HepG2 (cell line): ENCODE data around the gene POFUT1. TPM values are rescaled to one million over a fixed set of nuclear protein-coding genes. Genes with fewer than 3 reads are reported as not detected.
A peak's percentile ranks its signal among the peaks of the same experiment; 100 is the strongest.

Source experiments
- ATM ChIP-seq: fragments of 450-650 bp; IDR thresholded peaks from 2 replicates; pipeline ENCODE4 v1.7.1; 2017; ENCODE audit warnings: mild to moderate bottlenecking, borderline replicate concordance
- FOXK1 ChIP-seq: sonication (generic); formaldehyde crosslinking; IDR thresholded peaks from 2 replicates; pipeline ENCODE4 v1.4.0; 2020; ENCODE audit warnings: low read depth, missing genetic modification reagents, borderline replicate concordance
- MIXL1 ChIP-seq: IDR thresholded peaks from 2 replicates; pipeline ENCODE4 v1.6.1; 2016
- MLLT10 ChIP-seq: sonication (generic); formaldehyde crosslinking; IDR thresholded peaks from 2 replicates; pipeline ENCODE4 v1.4.0; 2020; ENCODE audit warnings: missing genetic modification reagents
- NFIC ChIP-seq: IDR thresholded peaks from 2 replicates; pipeline ENCODE4 v1.6.1; 2012; ENCODE audit warnings: mild to moderate bottlenecking, low read length, inconsistent platforms
- NFRKB ChIP-seq: fragments of 450-650 bp; IDR thresholded peaks from 2 replicates; pipeline ENCODE4 v1.6.1; 2017
- PRPF4 ChIP-seq: fragments of 200-400 bp; formaldehyde crosslinking; IDR thresholded peaks from 2 replicates; pipeline ENCODE4 v1.6.1; 2016; ENCODE audit warnings: low read length, low read depth; ENCODE audit not compliant: poor library complexity, severe bottlenecking
- RFXANK ChIP-seq: IDR thresholded peaks from 2 replicates; pipeline ENCODE4 v1.6.1; 2016
- SRY ChIP-seq: sonication (generic); formaldehyde crosslinking; IDR thresholded peaks from 2 replicates; pipeline ENCODE4 v1.8.0; 2022; ENCODE audit warnings: mild to moderate bottlenecking, missing genetic modification reagents
- ZBTB7A ChIP-seq: sonication (generic); formaldehyde crosslinking; IDR thresholded peaks from 2 replicates; pipeline ENCODE4 v1.8.0; 2022; ENCODE audit warnings: mild to moderate bottlenecking, missing genetic modification reagents
- ZNF431 ChIP-seq: sonication (generic); formaldehyde crosslinking; IDR thresholded peaks from 2 replicates; pipeline ENCODE4 v1.9.0; 2022; ENCODE audit warnings: missing genetic modification reagents, low read depth, mild to moderate bottlenecking, borderline replicate concordance
- ZNF556 ChIP-seq: sonication (generic); formaldehyde crosslinking; IDR thresholded peaks from 2 replicates; pipeline ENCODE4 v1.4.0; 2020; ENCODE audit warnings: mild to moderate bottlenecking, missing genetic modification reagents, borderline replicate concordance
- ZNF567 ChIP-seq: sonication (generic); formaldehyde crosslinking; IDR thresholded peaks from 2 replicates; pipeline ENCODE4 v1.8.1; 2023; ENCODE audit warnings: mild to moderate bottlenecking, missing genetic modification reagents, borderline replicate concordance
- ZNF788 ChIP-seq: sonication (generic); formaldehyde crosslinking; IDR thresholded peaks from 2 replicates; pipeline ENCODE4 v1.5.0; 2020; ENCODE audit warnings: mild to moderate bottlenecking, missing genetic modification reagents, borderline replicate concordance
- ZNF816 ChIP-seq: sonication (generic); formaldehyde crosslinking; IDR thresholded peaks from 2 replicates; pipeline ENCODE4 v1.8.0; 2022; ENCODE audit warnings: missing genetic modification reagents, mild to moderate bottlenecking, borderline replicate concordance
- polyA plus RNA-seq, 8 experiments: library from polyadenylated mRNA; depleted of rRNA in 3 of 8; stranded (reverse) in 7 of 8; unstranded in 1 of 8; fragments of >200 nt; fragmentation: Illumina TruSeq in 4 of 8; extraction: Trizol in 4 of 8; gene quantifications; 2 replicates each; pipeline versions ENCODE4 v1.2.1 to v1.2.3, GENCODE V29; 2011 to 2016; ENCODE audit warnings: low read depth in 4 of 8, missing spikeins in 1 of 8, mixed read lengths in 1 of 8; ENCODE audit not compliant: insufficient read depth in 1 of 8
- total RNA-seq, 5 experiments: library from RNA; depleted of rRNA; stranded (reverse); fragments of >200 nt; fragmentation: Illumina TruSeq; extraction: Trizol; gene quantifications; 2 replicates each; pipeline ENCODE4 v1.2.3, GENCODE V29; 2016; ENCODE audit warnings: low read depth in 1 of 5
- TF ChIP-seq, protein P1 (sequence below): sonication (generic); formaldehyde crosslinking; IDR thresholded peaks from 2 replicates; pipeline ENCODE4 v1.4.0; 2020; ENCODE audit warnings: missing genetic modification reagents, mild to moderate bottlenecking, borderline replicate concordance
- TF ChIP-seq, protein P2 (sequence below): sonication (generic); formaldehyde crosslinking; IDR thresholded peaks from 2 replicates; pipeline ENCODE4 v1.4.0; 2020; ENCODE audit warnings: missing genetic modification reagents
- TF ChIP-seq, protein P3 (sequence below): sonication (generic); formaldehyde crosslinking; IDR thresholded peaks from 2 replicates; pipeline ENCODE4 v1.4.0; 2020; ENCODE audit warnings: missing genetic modification reagents
- TF ChIP-seq, protein P4 (sequence below): sonication (generic); formaldehyde crosslinking; IDR thresholded peaks from 2 replicates; pipeline ENCODE4 v1.4.0; 2020; ENCODE audit warnings: mild to moderate bottlenecking, missing genetic modification reagents, borderline replicate concordance
- TF ChIP-seq, protein P5 (sequence below): IDR thresholded peaks from 2 replicates; pipeline ENCODE4 v1.6.1; 2016; ENCODE audit warnings: mild to moderate bottlenecking, missing biosample characterization, missing genetic modification reagents

POFUT1 gene
- total and polyA plus RNA-seq, 2 of the 13 experiments (the other 11 are each of a cell fraction or from before 2014, with no cell fraction given) = 35.5 to 58.3 TPM

DNA sequence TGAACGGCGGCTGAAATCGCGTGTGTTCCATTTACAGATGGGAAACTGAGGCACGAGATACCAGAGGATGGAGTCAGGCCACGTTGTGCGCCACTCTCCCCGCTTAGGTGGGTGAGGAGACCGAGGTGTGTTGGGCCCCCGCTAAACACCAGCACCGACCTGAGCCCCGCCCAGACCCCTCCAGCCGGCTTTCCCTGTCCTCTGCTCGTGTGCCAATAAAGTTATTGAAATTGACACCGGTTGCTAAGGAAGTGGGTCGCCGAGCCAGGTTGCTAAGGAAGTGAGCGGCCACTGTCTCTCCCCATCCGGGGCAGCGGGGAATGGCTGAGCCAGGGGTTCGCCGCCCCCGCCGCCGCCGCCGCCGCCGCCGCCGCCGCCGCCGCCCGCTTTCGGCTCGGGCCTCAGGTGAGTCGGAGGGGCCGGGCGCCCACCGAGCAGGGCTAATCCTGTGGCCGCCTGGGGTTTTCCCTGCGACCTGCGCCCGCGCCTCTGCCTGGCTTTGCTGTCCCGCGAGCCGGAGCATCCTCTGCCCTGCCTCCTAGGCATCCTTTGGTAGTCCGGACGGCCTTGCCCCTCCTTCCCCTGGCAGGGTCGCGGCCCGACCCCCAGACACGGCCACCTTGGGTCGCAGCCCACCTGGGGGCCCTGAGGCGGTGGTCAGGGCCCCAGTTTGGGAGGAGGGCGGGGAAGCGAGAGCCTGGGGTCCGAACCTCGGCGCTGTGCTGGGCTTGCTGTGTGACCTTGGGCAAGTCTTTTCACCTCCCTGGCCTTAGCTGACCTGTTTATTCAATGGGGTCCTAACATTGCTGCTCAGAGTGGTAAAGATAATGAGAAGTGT is 69.9 kb downstream of the POFUT1 start, which contains the start of gene KIF3B (continued):
- TF ChIP-seq, protein P1, sequence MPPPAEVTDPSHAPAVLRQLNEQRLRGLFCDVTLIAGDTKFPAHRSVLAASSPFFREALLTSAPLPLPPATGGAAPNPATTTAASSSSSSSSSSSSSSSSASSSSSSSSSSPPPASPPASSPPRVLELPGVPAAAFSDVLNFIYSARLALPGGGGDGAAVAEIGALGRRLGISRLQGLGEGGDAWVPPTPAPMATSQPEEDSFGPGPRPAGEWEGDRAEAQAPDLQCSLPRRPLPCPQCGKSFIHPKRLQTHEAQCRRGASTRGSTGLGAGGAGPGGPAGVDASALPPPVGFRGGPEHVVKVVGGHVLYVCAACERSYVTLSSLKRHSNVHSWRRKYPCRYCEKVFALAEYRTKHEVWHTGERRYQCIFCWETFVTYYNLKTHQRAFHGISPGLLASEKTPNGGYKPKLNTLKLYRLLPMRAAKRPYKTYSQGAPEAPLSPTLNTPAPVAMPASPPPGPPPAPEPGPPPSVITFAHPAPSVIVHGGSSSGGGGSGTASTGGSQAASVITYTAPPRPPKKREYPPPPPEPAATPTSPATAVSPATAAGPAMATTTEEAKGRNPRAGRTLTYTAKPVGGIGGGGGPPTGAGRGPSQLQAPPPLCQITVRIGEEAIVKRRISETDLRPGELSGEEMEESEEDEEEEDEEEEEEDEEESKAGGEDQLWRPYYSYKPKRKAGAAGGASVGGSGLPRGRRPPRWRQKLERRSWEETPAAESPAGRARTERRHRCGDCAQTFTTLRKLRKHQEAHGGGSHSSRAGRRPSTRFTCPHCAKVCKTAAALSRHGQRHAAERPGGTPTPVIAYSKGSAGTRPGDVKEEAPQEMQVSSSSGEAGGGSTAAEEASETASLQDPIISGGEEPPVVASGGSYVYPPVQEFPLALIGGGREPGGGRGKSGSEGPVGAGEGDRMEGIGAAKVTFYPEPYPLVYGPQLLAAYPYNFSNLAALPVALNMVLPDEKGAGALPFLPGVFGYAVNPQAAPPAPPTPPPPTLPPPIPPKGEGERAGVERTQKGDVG (CRISPR knock-in tag) = peak; percentile 78; the same call in 1 of the 2 replicates
- TF ChIP-seq, protein P2, sequence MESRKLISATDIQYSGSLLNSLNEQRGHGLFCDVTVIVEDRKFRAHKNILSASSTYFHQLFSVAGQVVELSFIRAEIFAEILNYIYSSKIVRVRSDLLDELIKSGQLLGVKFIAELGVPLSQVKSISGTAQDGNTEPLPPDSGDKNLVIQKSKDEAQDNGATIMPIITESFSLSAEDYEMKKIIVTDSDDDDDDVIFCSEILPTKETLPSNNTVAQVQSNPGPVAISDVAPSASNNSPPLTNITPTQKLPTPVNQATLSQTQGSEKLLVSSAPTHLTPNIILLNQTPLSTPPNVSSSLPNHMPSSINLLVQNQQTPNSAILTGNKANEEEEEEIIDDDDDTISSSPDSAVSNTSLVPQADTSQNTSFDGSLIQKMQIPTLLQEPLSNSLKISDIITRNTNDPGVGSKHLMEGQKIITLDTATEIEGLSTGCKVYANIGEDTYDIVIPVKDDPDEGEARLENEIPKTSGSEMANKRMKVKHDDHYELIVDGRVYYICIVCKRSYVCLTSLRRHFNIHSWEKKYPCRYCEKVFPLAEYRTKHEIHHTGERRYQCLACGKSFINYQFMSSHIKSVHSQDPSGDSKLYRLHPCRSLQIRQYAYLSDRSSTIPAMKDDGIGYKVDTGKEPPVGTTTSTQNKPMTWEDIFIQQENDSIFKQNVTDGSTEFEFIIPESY (CRISPR knock-in tag) = 0 out of 2 replicates have a peak, but pooled peaks have one; percentile 11
- TF ChIP-seq ZNF816 (CRISPR knock-in tag) = no peak
- peak; percentile 41; the same call in 1 of the 2 replicates for TF ChIP-seq ZBTB7A (CRISPR knock-in tag)
- TF ChIP-seq NFRKB = no peak
- TF ChIP-seq, protein P3, sequence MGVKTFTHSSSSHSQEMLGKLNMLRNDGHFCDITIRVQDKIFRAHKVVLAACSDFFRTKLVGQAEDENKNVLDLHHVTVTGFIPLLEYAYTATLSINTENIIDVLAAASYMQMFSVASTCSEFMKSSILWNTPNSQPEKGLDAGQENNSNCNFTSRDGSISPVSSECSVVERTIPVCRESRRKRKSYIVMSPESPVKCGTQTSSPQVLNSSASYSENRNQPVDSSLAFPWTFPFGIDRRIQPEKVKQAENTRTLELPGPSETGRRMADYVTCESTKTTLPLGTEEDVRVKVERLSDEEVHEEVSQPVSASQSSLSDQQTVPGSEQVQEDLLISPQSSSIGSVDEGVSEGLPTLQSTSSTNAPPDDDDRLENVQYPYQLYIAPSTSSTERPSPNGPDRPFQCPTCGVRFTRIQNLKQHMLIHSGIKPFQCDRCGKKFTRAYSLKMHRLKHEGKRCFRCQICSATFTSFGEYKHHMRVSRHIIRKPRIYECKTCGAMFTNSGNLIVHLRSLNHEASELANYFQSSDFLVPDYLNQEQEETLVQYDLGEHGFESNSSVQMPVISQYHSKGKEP (CRISPR knock-in tag) = no peak
- 0 out of 2 replicates have a peak, but pooled peaks have one; percentile 79 for TF ChIP-seq ZNF567 (CRISPR knock-in tag)
- TF ChIP-seq NFIC = no peak
- TF ChIP-seq ATM = no peak
- TF ChIP-seq ZNF556 (CRISPR knock-in tag) = 0 out of 2 replicates have a peak, but pooled peaks have one; percentile 70
- TF ChIP-seq, protein P4, sequence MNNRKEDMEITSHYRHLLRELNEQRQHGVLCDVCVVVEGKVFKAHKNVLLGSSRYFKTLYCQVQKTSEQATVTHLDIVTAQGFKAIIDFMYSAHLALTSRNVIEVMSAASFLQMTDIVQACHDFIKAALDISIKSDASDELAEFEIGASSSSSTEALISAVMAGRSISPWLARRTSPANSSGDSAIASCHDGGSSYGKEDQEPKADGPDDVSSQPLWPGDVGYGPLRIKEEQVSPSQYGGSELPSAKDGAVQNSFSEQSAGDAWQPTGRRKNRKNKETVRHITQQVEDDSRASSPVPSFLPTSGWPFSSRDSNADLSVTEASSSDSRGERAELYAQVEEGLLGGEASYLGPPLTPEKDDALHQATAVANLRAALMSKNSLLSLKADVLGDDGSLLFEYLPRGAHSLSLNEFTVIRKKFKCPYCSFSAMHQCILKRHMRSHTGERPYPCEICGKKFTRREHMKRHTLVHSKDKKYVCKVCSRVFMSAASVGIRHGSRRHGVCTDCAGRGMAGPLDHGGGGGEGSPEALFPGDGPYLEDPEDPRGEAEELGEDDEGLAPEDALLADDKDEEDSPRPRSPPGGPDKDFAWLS (CRISPR knock-in tag) = no peak; the same call in 1 of the 2 replicates
- peak; percentile 87; the same call in 1 of the 2 replicates for TF ChIP-seq ZNF788 (CRISPR knock-in tag)
- no peak for TF ChIP-seq SRY (CRISPR knock-in tag)
- TF ChIP-seq, protein P5, sequence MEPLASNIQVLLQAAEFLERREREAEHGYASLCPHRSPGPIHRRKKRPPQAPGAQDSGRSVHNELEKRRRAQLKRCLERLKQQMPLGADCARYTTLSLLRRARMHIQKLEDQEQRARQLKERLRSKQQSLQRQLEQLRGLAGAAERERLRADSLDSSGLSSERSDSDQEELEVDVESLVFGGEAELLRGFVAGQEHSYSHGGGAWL (CRISPR knock-in tag) = peak; percentile 56; the same call in 1 of the 2 replicates
- TF ChIP-seq RFXANK (CRISPR knock-in tag) = no peak
- no peak for TF ChIP-seq ZNF431 (CRISPR knock-in tag)
- no peak for TF ChIP-seq MLLT10
- peak; percentile 94 for TF ChIP-seq MIXL1 (CRISPR knock-in tag)
- peak; percentile 99 for TF ChIP-seq PRPF4
- TF ChIP-seq FOXK1 (CRISPR knock-in tag) = peak; percentile 75; the same call in 1 of the 2 replicates
